ENCODE measurements around the gene SEC14L1.
"Not testable (repeated sequence)": the region's sequence is repeated elsewhere in the genome, so short reads cannot be mapped to it uniquely, and the experiment has no call there.

The SEC14L1 gene

DNA sequence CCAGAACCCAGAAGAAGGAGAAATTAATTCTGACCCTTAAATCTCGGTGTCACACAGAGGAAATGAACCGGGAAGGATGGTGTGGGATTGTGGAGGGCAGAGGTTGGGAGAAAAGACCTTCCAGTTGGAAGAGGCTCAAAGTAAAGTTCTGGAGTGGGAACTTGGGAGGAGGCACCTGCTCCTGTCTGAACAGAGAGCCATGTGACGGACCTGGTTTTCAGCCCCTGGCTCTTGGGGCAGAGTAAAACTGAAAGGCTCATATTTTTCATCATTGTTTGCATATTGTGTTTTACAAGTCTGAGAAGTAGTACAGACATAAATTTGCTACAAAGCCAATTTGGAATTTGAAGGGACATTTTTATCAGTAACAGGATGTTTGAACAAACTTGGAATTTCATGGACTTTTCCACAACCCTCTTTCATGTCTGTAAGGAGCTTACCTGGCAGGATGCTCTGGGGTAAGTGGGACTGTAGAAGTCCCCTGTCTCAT, 24.4 kb upstream of the SEC14L1 start:
- no peak for DNase-seq

DNA sequence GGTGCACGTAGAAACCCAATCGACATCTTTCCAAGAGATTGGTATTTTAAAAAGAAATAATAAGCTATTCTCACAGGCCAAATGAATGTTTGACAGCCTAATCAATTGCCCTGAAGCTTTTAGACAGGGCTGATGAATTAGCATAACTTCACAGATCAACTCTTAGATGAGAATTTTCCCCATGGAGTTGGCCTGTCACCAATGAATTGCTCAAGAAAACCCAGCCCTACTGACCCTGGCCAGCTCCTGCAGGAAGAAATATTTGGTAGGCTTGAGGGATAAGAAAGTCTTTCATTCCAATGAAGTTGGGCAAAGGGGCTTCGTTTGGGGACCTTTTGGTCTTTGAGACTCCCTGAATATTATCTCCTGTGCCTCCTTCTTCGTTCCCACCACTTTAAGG, 23.4 kb upstream of the SEC14L1 start:
- DNase-seq, result no peak

DNA sequence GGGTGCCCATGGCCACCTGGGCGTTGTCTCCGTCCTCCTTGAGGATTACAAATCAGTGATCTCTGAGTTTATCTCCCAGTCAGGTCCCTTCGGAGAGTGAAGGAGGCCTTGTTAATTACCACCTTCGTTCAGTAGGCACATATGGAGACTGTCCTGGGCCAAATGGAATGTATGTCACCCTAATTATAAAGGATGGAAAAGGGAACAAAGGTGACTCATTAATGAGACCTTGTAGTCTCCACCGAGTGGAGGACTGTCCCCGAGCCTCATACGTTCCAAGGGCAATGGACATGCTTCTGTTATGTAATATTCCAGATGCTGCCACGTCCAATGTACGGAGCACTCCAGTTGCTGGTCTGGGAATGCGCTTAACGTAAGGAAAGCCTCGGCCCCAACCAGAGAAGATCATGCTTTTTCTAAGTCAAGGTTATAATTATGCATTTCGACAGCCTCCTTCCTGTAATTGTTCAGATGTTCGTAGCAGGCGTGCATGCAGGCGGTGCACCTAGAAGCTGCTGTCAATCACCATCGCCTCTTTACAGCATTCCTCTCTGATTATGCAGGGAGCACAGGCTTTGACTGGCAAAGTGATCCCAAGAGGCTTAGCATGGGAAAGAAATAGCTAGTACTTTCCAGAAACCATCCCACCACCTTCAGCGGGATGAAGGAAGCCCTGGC, 22.4 kb upstream of the SEC14L1 start:
- no peak for DNase-seq

DNA sequence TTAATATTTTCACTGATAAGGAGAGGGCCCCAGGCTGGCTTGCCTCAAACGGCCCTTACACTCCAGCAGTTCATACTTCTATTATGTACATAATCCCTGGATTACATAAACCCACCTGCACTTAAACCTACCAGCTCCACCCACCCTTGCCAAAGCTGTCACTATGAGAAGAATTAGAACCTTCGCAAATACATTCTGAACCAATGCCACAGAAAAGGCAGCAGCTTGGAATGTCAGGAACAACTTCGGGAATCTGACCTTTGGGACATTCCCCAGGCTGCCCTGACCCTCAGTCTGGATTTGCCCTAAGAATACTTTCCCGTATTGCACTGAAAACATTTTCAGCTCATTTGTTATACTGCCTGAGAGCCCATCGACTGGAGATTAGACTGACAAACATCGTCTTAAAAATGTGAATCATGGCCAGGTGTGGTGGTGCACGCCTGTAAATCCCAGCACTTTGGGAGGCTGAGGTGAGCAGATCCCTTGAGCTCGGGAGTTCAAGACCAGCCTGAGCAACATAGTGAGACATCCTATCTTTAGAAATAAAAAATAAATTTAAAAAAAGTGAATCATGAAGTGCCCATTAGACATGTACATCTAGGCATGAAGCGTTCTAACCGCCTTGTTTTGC, 21.0 kb upstream of the SEC14L1 start:
- DNase-seq, result no peak

- DNase-seq, result no peak
Observed at GRCh38 chr17:77120868-77121267, 19.9 kb upstream of the SEC14L1 start.

DNA sequence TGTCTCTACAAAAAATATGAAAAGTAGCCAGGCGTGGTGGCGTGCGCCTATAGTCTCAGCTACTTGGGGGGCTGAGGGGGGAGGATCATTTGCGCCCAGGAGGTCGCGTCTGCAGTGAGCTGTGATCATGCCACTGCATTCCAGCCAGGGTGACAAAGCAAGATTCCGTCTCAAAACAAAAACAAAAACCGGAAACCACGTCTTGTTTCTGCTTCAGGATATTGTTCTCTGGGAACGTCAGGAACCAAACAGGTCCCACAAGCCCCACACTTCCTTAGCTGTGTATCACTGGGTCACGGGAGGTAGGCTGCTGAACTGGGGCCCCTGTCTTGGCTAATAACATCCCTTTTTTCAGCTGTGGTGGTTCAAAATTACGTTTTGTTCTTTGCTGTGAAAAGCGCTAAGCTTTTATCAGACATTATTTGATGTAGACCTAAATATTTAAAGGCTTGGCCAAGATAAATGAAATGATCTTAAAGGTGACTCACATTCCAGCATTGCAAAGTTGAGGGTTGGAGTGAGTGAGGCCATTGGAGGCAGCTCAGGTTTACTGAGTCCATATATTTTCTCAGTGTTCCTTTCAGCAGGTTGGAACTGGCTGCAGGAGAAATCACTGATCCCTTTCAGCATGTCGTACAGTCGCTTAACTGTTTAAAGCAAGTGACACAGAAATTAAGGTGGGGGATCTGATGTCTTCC, 16.4 kb upstream of the SEC14L1 start:
- peak; percentile 65 for DNase-seq

GRCh38 chr17:77125432-77125901, 15.3 kb upstream of the SEC14L1 start:
- peak; percentile 97 for DNase-seq

GRCh38 chr17:77126519-77126918, 14.2 kb upstream of the SEC14L1 start:
- no peak for DNase-seq

DNA sequence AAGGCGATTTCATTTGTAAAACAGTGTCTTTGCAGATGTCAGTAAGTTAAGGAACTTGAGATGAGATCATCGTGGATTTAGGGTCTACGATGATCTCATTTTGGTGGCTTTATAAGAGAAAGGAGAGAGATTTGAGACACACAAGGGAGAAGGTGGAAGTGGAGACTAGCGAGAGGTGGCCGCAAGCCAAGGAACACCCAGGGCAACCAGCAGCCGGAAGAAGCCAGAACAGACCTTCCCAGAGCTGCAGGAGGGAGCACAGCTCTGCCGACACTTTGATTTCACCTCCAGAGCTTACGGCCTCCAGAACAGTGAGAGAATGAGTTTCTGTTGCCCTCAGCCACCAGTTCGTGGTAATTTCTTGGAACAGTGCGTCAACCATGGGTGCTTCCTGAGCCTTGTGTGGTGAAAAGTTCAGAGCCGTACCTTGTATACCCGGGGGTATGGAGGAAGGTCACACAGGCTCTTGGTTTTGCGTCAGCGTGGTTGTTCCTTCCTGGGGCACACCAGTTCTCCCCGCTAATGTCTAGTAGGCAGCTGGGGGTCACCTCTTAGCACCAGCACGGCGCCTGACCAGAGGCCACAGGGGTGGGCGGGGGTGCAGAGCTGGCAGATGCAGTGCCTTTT, 12.9 kb upstream of the SEC14L1 start:
- DNase-seq, result no peak

DNA sequence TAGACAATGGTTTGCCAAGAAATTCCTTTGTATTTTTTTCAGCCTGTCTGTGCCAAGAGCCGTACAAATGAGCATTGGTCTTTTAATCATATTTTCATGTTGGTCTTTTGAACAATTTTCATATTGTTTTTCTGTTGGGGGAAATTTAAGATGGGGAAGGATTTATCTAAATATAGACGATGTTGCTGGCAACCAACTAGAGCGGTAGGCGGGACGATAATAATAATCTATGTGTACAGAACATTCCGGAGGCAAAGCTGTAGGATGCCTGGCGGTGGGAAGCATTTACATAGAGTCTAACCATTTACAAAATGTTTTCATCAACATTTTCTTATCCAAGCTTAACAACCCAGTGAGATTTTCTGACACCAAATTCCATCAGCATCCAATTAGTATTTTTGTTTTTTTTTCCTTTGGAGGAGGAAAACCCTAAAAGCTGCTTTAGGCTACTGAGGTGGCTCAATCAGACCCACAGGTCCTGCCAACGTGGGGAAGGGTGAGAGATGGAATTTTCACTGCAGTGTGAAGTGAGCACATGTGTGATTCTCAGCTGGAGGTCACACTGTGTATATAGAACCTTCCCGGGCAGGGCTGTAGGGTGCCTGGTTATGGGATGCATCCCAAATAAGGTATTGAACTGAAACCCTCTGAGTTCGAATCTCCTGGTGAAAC, 11.7 kb upstream of the SEC14L1 start:
- no peak for DNase-seq

GRCh38 chr17:77129568-77130301, 11.0 kb upstream of the SEC14L1 start:
- no peak for DNase-seq

DNA sequence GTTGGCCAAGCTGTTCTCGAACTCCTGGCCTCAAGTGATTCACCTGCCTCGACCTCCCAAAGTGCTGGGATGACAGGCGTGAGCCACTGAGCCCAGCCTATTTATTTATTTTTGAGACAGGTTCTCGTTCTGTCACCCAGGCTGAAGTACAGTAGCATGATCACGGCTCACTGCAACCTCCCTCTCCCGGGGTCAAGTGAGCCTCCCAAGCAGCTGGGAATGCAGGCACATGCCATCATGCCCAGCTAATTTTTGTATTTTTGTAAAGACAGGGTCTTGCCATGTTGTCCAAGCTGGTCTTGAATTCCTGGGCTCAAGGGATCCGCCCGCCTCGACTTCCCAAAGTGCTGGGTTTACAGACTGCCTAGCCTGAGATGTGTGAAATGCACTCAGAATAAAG, 10.2 kb upstream of the SEC14L1 start:
- no peak for DNase-seq

DNA sequence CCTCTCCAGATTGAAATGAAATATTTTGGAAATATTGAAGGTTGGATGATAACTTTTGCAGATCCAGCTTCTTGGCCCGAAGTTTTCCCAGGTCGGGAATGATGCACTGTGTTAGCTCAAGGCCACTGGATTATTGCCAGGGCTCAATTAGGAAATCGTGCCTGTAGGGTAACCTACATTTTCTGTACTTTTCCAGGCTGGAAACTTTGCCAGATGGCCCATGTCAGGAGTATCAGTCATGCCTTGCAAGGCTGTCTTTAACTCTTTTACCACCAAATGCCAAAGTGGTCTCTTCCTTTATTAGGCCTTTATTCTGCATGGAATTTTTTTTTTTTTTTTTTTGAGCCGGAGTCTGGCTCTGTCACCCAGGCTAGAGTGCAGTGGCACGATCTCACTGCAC, 8.9 kb upstream of the SEC14L1 start:
- DNase-seq, result peak; percentile 89

GRCh38 chr17:77132411-77133086, 8.2 kb upstream of the SEC14L1 start:
- DNase-seq, result no peak

- DNase-seq, result no peak
Observed at GRCh38 chr17:77133087-77133638, 7.6 kb upstream of the SEC14L1 start.

GRCh38 chr17:77136420-77136767, 4.4 kb upstream of the SEC14L1 start:
- DNase-seq, result no peak

DNA sequence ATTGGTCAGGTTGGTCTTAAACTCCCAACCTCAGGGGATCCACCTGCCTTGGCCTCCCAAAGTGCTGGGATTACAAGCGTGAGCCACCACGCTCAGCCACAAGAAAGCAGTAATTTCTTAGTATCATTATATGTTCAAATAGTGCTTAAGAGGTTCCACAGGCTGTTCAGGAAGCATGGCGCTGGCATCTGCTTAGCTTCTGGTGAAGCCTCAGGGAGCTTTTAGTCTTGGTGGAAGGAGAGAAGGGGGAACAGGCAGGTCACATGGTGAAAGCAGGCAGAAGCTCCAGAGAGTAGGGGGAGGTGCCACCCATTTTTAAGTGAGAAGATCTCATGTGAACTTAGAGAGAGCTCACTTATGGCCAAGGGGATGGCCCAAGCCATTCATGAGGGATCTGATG, 3.7 kb upstream of the SEC14L1 start:
- DNase-seq, result no peak

DNA sequence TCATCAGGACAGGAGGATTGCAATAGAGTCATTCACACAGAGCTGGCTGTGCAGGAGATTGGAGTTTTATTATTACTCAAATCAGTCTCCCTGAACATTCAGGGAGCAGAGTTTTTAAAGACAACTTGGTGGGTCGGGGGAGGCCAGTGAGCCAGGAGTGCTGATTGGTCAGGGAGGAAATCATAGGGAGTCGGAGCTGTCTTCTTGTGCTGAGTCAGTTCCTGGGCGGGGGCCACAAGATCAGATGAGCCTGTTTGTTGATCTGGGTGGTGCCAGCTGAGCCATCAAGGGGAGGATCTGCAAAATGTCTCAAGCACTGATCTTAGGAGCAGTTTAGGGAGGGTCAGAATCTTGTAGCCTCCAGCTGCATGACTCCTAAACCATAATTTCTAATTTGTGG, 2.9 kb upstream of the SEC14L1 start:
- not testable (repeated sequence) for DNase-seq

DNA sequence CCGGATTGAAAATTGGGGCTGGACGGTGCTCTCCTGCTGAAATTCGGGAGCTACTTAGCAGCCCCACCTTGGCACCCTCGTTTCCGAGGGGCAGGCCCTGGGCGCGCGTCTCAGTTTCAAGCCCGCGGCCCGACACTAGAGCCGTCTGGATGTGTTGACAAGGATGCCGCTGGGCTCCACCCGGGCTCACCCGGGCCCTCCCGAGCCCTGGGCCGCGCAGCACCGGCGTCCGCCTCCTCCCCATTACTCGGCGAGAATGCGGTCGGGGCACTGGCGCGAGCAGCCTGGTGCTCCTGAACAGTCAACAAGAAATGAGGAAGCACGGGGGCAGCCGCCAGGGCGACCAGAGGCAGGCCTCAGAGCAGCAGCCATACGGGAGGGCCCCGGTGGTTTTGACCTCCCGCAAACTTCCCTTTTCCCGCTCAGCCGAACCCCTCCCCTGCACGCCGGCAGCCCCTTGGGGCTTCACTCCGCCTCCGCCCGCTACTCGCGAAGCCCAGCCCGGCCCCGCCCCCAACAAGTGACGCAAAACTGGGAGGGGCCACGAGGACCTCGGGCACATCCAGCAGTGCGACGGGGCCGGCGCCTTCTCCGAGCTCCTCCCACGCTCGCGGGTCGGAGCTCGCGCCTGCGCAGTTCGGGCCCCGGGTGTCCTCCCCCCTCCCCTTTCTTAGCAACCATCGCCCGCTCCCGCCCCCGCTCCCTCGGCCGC, 447 bp upstream of the SEC14L1 start:
- DNase-seq, result peak; percentile 99

GRCh38 chr17:77141846-77142449, 1.2 kb downstream of the SEC14L1 start:
- DNase-seq, result no peak
